MV-4-11 (cell line): ENCODE results near the gene CYB5R4.
"Not testable (repeated sequence)": the region's sequence is repeated elsewhere in the genome, so short reads cannot be mapped to it uniquely, and the experiment has no call there.

Experiments used
- DNase-seq: peaks from one replicate; lab custom pipeline; 2025; lab: John Stamatoyannopoulos, UW

The CYB5R4 gene

DNA sequence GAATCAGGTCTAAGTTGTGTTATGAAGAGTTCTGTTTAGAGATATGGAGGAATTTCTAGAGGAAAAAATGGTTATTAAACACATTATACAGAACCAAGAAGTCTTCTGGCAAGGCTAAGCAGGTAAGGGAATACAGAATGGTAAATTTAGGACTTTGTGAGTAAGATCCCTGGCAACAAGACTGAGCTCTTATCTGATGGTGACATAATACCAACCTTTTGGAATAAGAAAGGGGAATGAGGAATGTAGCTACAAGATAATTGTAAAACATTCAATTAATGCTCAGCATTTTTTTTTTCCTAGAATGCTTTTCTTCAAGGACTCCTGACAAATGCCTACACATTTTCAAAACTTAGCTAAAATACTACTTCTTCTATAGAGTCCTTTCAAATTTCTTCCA lies 51.8 kb downstream of the CYB5R4 start:
- DNase-seq: no peak

DNA sequence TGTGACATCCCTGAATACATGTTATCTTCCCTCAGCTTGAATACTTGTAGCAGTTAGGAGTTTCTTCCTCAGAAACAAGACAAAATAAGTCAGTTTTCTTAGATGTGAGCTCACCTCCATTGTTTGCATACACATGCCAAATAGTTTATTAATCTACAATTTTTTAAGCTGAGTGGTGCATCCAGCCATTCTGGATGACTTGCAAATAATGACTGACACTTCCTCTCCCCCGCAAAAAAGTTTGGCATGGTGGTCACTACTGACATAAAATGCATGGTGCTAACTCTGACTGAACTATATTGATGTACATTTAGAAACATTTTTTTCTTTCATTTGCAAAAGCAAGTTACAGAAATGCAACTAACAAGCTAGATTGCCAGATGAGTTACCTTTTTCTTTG lies 55.5 kb downstream of the CYB5R4 start:
- no peak for DNase-seq

DNA sequence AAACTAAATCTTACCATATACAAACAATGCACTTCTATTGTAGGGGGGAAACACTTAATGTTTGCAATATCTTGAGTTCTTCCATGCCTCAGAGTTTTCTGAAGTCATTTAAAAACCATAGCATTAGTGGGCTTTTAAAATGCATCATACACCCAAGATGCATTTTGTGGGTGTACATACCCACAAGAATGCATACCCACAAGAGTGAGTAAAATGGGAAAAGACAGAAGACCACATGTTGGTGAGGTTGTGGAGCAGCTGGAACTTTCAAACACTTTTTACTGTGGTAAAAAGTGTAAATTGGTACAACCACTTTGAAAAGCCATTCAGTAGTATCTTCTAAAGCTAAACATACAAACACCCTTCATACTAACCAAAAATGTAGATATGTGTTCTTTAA lies 57.5 kb downstream of the CYB5R4 start:
- no peak for DNase-seq

DNA sequence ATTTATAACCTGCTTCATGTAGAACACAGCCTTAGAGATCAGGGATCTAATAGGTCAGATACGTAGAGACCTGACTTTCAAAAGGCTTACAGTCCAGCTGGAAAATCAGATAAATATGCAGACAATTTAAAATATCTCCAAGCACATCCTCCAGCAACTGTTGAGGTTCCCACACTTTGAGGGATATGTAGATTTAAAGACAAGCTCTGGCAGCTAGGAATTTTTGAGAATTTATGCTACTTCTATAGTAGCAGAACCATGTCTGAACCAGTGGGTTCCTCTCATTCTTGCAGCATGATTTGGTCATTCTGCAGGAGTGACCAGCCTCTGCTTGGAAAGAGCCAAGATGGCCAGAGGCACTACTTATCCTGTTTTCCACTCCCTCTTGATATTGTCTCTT lies 60.5 kb downstream of the CYB5R4 start:
- no peak for DNase-seq

DNA sequence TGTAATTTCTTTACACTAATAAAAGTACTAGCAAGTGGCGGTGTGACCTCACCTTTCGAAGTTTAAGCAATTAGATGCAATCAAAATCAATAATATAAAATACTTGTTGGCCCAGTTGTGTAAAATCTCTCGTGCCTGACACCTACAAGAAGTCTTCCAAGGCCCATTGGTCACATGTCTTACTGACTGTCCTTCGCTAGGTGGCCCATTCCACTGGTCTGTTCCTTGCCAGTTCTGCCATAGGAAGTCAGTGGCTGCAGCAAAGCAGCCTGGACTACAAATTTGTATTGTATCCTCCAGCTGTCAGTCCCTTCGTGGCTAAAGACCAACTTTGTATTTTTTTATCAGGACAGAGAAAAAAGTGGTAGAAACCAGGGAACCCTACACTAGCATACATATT lies 61.8 kb downstream of the CYB5R4 start:
- DNase-seq: no peak

DNA sequence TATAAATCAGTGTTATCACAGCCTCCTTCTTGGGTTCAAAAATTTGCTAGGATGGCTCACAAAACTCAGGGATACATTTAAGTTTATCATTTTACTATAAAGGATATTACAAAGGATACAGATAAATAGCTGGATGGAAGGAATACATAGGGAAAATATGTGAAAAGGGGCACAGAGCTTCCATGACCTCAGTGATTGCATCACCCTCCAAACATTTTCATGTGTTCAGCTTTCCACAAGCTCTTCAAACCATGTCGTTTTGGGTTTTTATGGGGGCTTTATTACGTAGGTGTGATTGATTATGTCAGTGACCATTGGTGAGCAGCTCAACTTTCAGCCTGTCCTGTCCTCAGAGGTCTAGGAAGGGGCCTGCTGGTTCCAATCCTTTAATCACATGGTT lies 68.0 kb downstream of the CYB5R4 start:
- no peak for DNase-seq

DNA sequence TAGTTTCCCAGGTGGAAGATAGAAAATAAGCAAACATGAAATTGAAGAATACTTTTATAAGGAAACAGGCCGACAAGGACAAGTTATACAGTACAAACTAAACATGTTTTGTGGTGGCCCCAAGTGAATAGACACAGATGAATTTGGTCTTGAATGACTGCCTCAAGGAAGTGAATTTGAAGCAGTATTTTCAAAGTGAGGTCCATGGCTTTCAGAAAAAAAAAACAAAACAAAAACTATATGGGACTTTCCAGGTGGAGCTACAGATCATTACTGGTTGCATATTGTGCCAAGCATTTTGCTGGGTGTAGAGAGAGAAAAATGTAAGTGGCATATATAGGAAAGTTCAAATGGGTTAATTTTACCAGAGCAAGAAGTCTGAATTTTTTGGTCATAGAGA lies 68.8 kb downstream of the CYB5R4 start:
- DNase-seq: no peak

DNA sequence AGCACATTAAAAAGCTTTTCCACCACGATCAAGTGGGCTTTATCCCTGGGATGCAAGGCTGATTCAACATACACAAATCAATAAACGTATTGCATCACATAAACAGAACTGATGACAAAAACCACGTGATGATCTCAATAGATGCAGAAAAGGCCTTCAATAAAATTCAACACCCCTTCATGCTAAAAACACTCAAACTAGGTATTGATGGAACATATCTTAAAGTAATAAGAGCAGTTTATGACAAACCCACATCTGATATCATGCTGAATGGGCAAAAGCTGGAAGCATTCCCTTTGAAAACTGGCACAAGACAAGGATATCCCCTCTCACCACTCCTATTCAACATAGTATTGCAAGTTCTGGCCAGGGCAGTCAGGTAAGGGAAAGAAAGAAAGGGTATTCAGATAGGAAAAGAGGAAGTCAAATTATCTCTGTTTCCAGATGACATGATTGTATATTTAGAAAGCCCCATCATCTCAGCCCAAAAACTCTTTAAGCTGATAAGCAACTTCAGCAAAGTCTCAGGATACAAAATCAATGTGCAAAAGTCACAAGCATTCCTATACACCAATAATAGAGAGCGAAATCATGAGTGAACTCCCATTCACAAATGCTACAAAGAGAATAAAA lies 86.8 kb downstream of the CYB5R4 start:
- not testable (repeated sequence) for DNase-seq

DNA sequence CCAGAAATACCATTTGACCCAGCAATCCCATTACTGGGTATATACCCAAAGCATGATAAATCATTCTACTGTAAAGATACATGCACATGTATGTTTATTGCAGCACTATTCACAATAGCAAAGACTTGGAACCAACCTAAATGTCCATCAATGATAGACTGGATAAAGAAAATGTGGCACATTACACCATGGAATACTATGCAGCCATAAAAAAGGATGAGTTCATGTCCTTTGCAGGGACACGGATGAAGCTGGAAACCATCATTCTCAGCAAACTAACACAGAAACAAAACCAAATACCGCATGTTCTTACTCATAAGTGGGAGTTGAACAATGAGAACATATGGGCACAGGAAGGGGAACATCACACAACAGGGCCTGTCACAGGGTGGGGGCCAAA lies 88.5 kb downstream of the CYB5R4 start:
- DNase-seq: not testable (repeated sequence)

DNA sequence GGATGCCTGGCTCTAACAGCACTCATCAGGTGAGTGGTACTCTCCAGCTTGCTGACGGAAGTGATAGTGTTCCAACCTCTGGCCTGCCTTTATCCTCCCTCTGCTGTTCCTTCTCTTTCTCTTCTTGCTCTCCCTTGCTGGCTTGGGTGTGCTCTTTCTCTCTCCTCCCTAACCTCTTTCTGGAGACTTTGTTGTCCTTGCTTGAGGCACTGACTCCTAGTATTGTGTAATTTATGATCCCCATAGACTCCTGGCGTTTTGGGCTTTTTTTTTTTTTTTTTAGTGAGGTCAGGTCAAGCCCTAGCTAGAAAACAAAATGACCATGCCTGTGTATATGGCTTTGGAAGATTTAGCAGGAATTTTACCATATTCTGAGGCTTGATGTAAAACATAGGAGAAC lies 89.4 kb downstream of the CYB5R4 start:
- no peak for DNase-seq

DNA sequence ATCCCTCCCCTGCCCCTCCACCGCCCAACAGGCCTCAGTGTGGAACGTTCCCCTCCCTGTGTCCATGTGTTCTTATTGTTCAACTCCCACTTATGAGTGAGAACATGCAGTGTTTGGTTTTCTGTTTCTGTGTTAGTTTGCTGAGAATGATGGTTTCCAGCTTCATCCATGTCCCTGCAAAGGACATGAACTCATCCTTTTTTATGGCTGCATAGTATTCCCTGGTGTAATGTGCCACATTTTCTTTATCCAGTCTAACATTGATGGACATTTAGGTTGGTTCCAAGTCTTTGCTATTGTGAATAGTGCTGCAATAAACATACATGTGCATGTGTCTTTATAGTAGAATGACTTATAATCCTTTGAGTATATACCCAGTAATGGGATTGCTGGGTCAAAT lies 91.9 kb downstream of the CYB5R4 start:
- DNase-seq: not testable (repeated sequence)

DNA sequence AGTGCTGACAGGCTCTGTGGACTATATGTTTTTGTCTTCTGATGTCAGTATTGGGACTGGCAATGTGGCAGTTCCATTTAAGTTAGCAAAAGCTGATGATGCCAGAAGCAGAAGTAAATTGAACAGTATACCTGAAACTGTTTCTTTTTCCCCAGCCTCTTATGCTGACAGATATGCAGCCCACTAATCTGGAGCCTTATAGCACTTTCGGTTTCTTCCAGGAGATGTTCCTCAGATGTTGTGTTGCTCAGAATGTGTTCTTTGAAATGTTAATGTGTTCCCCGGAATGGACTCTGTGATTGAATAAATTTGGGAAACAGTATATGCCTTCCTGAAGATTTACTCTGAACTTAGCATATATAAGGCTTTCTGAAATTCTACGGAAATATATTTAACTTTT lies 93.3 kb downstream of the CYB5R4 start:
- no peak for DNase-seq

DNA sequence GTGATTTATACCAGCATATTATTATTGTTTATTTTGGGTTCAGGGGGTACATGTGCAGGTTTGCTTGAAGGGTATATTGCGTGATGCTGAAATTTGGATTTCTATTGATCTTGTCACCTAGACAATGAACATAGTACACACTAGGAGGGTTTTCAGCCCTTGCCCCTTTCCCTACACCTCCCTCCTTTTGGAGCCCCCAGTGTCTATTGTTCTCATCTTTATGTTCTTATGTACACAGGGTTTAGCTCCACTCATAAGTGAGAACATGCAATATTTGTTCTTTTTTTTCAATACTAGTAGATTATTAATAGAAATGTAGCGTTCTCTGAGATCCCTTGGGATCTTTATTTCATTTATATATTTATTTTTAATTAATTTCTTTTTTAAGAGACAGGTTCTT lies 94.9 kb downstream of the CYB5R4 start:
- DNase-seq: no peak

DNA sequence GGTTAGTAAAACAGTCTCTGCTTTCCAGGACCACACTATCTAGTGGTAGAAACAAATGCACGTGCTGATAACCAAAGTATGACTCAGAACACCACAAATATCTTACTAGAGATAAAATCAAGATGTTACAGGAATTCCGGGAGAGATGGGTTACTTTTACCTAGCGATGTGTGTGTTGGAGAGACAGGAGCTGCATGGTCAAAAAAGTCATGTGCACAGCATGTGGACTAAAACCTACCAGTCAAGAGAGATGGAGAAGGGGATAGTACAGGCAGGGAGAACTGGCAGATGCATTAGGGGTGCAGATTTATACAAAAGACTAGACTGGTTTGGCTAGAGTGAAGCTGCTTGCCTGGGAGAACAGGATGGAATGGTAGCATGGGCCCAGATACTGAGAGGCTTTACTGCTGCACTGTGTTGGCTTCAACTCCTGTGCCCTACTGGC lies 98.8 kb downstream of the CYB5R4 start:
- no peak for DNase-seq

DNA sequence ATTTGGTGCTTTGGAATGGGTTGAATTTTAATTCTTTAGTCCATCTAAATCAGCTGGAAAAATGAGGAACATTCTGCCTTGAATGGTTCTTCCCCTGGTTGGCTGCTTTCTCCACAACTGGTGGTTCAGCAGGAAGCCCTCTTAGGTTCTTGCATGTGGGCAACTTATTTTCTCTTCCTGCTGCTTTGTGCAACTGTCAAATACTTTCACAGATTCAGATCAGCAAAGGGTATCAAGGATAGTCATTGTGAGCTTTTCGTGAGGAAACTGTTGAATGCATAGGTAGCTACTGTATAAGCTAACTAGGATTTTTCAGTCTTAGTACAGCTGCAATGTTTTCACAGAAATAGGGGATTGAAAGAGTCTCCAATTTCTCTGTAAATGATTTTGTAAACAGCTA lies 101.2 kb downstream of the CYB5R4 start:
- peak; percentile 41 for DNase-seq

DNA sequence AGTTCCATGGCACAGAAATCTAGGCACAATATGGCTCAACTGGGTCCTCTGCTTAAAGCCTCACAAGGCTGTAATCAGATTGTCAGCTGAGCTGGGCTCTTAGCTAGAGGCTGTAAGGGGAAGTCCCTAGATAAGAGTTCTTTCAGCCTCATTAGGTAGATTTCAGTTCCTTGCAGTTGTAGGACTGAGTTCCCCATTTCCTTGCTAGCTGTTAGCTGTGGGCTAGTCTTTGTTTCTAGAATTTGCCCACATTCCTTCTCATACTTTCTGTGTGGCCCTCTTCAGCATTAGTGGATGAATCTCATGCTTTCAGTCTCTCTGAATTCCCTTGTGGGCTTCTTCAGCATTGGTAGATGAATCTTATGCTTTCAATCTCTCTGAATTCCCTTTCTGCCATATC lies 103.1 kb downstream of the CYB5R4 start:
- DNase-seq: peak; percentile 90

DNA sequence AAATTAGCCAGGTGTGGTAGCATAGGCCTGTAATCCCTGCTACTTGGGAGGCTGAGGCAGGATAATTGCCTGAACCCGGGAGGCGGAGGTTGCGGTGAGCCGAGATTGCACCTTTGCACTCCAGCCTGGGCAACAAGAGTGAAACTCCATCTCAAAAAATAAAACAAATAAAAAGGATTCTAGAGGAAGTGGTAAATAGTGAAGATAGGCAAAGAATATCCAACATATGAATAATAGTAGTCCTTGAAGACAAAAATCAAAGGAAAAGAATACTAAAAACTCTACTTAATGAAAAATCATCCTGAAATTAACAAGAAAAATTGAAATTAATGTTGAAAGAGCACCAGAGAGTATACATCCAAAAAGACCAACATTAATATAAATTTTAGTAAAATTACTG lies 107.0 kb downstream of the CYB5R4 start:
- no peak for DNase-seq

DNA sequence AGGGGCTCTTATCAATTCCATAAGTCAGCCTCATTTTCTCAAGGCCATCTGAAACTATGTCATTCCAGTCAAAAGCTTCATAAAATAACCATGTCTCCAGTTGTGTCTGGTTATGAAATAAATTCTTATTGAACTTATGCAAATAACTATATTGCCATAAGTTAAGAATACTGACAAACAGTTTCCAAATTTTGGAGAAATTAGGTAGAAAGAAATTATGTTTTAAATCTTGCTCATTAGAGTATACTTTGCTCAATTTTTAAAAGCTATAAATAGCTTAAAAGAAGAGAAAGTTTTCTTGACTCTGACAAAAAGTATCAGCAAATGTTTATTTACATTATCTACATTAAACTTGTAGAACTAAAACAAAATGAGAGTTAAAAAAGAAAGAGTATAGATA lies 111.1 kb downstream of the CYB5R4 start:
- DNase-seq: no peak

DNA sequence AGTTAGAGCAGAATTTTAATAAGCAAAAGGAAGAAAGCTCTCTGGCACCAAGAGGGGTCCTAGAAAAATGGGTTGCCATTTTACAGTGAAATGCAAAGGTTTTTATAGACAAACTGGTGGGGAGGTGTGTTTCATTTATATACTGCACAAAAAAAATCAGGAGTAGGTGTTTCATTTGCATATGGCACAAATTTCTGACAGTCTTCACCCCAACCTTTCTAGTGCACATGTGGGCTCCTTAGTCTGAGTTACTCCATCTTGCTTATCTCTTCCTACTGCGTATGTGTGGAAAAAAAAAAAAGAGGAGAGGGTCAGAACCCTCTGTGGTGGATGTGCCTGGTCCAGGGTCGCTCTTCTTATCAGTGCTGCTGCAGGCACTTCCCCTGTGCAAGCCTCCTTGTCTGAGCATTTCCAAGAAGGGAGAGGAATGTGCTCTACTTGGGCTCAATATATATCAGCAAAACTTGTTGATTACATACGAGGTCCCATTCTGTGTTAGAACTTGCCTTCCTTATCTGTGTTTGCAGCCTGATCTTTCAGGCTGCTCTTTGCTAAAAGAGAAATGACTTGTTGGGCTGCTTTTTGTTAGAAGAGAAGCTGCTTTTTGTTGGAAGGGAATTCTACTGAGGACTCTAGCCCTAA lies 115.0 kb downstream of the CYB5R4 start:
- no peak for DNase-seq

DNA sequence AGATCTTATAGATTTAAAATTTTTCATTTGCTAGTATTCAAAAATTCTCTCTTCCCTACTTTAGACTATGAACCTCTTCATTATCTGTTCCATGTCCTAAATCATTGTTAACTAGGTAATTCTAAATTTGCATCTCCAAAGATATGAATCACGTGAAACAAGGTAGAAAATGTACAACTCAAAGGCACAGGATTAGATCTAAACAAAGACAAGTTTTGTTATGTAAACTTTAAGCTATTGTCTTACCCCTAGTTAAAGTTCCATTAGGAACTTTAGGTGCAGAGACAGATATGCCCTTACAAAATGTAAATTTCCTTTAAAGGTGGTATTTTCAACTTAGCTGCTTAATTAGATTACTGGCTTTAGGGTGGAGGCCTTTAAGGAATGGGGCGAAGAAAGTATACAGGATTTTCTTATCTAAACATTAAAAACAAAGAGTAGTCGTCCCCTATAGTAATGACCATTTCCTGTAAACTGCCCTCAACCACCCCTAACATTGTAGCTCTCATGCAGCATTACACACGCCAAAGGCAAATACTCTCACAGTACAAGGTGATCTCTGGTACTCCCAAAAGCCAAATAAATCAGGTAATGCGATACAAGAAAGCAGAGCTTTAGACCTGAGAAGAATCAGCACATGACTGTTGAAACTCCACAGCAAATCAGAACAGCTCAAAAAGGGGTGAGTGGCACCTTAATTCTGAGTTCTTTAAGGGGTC lies 116.7 kb downstream of the CYB5R4 start:
- DNase-seq: no peak

DNA sequence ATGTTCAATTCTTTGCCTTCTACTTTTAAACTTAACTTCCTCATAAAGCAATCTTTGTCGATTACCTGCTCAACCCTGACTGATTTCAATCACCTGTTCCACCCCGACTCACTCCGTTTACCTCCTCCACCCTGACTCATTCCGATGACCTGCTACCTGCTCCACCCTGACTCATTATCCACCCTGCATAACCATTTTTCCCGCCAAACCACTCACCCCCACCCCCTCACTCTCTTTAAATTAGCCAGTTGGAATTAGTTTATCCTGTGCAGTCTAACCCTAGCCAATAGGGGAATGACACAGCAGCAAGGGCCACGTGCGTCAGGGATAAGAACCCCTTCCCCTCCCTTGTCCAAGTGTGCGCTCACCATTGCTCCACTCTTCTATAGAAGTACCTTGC lies 117.4 kb downstream of the CYB5R4 start:
- no peak for DNase-seq

DNA sequence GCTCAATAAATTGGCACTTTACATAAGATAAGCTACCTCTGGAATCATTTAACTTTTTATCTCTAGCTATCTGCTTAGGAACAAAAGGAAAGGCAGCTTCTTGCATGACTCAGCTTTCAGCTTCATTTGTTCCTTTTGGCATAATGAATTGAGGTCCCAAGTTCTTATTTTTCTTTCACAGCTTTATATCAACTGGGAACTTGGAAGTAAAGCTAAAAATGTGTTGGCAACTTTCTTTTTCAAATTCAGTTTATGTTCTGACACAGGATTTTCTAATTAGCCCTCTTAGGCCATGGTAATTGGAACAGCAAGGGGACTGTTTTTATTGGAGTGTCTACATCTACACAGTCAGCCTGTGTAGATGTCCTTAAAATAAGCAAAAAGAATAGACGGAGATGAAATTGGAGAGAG lies 118.8 kb downstream of the CYB5R4 start:
- no peak for DNase-seq

DNA sequence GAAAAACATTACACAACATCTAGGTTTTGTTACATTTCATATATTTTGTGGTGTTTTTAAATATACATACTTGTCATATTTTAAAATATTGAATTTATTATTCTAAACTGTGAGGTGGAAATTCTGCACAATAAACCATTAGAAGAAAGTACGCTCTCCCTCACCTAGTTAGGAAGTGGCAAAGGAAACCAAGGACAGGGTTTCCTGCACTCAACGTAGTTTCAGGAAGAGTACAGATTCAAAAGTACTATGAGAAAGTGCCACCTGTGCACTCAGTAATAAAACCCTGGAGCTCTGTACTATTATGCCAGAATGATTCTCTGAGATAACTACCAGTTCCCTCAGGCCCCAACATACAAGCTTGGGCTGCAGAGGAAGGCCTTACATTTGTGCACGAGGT lies 119.5 kb downstream of the CYB5R4 start:
- no peak for DNase-seq

DNA sequence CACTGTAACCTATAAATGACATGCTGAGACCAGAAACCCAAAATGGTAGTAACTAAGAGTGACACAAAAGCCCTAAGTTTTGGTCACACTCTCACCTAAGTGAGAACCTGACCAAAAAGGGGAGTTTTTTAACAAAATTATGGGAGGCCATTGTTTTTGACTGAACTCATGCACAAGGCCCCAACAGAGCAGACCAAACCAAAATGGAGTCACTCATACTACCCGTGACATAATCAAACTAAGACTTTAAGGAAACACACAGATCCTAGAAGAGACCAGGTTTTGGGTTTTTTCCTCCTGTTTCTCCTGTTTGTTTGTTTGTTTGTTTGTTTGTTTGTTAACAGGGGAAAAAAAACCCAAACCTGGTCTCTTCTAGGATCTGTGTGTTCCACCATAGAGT lies 124.9 kb downstream of the CYB5R4 start:
- no peak for DNase-seq
